Transverse colon (tissue), 4 donors: ENCODE data around the gene CORO2B. TPM values are rescaled to one million over a fixed set of nuclear protein-coding genes. Genes with fewer than 3 reads are reported as not detected.

Source experiments
- DNase-seq: peaks from one replicate; pipeline ENCODE4 v3.0.0-alpha.2; 2019
- H3K27ac ChIP-seq, 4 donors: fragments of 200-600 bp; sonication (generic); 2 replicates each; pipeline ENCODE4 v1.5.1; 2016 to 2018; ENCODE audit warnings: inconsistent platforms in 4 of 4
- H3K27me3 ChIP-seq: fragments of 200-600 bp; sonication (generic); 2 replicates; pipeline ENCODE4 v1.5.1; 2017; ENCODE audit warnings: inconsistent platforms
- H3K36me3 ChIP-seq, 4 donors: fragments of 200-600 bp; sonication (generic); 2 replicates each; pipeline ENCODE4 v1.5.1; 2017 to 2019; ENCODE audit warnings: inconsistent platforms in 4 of 4
- H3K4me1 ChIP-seq, 4 donors: fragments of 200-600 bp; sonication (generic); 2 replicates each; pipeline ENCODE4 v1.5.1; 2017 to 2020; ENCODE audit warnings: inconsistent platforms in 4 of 4
- H3K4me3 ChIP-seq, 4 donors: fragments of 200-600 bp; sonication (generic); 1 replicate in 1 of 4; 2 replicates in 3 of 4; pipeline versions ENCODE4 v1.5.1 to v1.6.1; 2017 to 2019; ENCODE audit warnings: inconsistent platforms in 4 of 4
- H3K9me3 ChIP-seq, 2 donors: fragments of 200-600 bp; sonication (generic); 2 replicates each; pipeline ENCODE4 v1.5.1; 2017 to 2019; ENCODE audit warnings: inconsistent platforms in 2 of 2
- CTCF ChIP-seq, 5 experiments: fragments of 200-600 bp in 3 of 5; fragments of 450-650 bp in 2 of 5; sonication (generic) in 3 of 5; IDR thresholded peaks; 1 replicate in 2 of 5; 2 replicates in 3 of 5; pipeline ENCODE4 v1.5.1; 2016 to 2017; ENCODE audit warnings: antibody characterized with exemption in 5 of 5, inconsistent platforms in 3 of 5, mild to moderate bottlenecking in 2 of 5, moderate library complexity in 1 of 5
- EP300 ChIP-seq: sonication (generic); formaldehyde crosslinking; IDR thresholded peaks from one replicate; pipeline ENCODE4 v1.6.1; 2017; ENCODE audit warnings: antibody characterized with exemption, low read depth
- POLR2A ChIP-seq: fragments of 450-650 bp; IDR thresholded peaks from one replicate; pipeline ENCODE4 v1.6.1; 2016; ENCODE audit warnings: antibody characterized with exemption, mild to moderate bottlenecking, moderate library complexity
- POLR2AphosphoS5 ChIP-seq, 3 donors: sonication (generic); formaldehyde crosslinking; IDR thresholded peaks; one replicate each; pipeline ENCODE4 v1.6.1; 2016; ENCODE audit warnings: antibody characterized with exemption in 3 of 3
- WGBS, 2 donors: methylation state at CpG; one replicate each; pipeline ENCODE4 v1.1.5; 2018; ENCODE audit warnings: low coverage in 1 of 2; 5-methylcytosine and 5-hydroxymethylcytosine counted together
- in situ Hi-C, 4 donors: fragments of 200-750 bp; cut with MboI; loops; one replicate each; pipeline versions ENCODE4 v1.15.0 to v1.15.1; 2017; ENCODE audit warnings: low sequenced_read_pairs in 3 of 4, low pct_ligation_motif_present in 1 of 4, low pct_unique_long_range_greater_than_20kb in 1 of 4
- intact Hi-C: fragments of 100-400 bp; cut with DNase I; formaldehyde crosslinking; loops from one replicate; pipeline ENCODE4 v1.15.1; 2023; ENCODE audit warnings: low total_unique reads
- total RNA-seq, 4 donors: library from RNA; depleted of rRNA; stranded (reverse); fragments of >200 nt; gene quantifications; one replicate each; pipeline ENCODE4 v1.1.0, GENCODE V29; 2016

CORO2B gene
- total RNA-seq, 4 donors from 2014 or later: 0.40 to 2.2 (median 2.0) TPM

- Histone ChIP-seq H3K27ac (peak overlapping the region in 1 of 4 donors; percentile 14), H3K9me3 (no peaks in the 10 kb centered on the region), H3K36me3 (no peaks in the 10 kb centered on the region), H3K4me3 (no peak overlapping the region), H3K4me1 (peaks cover 0 to 4% (median 0%) of the 10 kb centered on the region in 4 donors), H3K27me3 (peaks cover 2% of the 10 kb centered on the region)
- in situ Hi-C loops (no loop called here), intact Hi-C loops (no loop called here)
- no peak for DNase-seq
- WGBS, 2 donors: 50 to 63% methylated on average over 1 to 8 of the region's 8 CpGs
- TF ChIP-seq POLR2A (no peak), POLR2AphosphoS5 (IDR thresholded peaks at IDR 0.05) (no peak), EP300 (no peak), CTCF (IDR thresholded peaks at IDR 0.05) (no peak)
Observed at GRCh38 chr15:68586274-68586961, 7.6 kb downstream of the CORO2B start.

GRCh38 chr15:68587769-68588385 is 9.1 kb downstream of the CORO2B start:
- H3K36me3 ChIP-seq: no peaks in the 10 kb centered on the region

DNA sequence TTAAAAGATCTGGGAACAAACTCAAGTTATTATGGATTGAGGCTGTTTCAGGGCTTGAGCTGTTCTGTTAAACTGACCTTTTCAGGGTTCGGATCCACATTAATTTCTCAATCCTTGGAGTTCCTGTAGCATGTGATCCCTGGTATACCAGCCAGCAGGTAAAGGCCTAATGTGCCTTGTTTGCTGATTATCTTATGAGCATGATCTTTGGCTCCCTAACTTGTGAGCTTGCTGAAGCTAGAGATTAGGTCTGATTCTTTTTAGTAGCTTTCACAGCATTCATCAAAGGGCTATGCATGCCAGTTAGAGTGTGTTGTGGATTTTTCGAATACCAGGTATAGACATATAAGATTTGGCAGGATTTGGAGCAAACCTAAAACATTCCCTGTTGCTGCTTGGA is 10.3 kb downstream of the CORO2B start:
- Histone ChIP-seq H3K4me1 (peaks cover 0 to 4% (median 0%) of the 10 kb centered on the region in 4 donors), H3K36me3 (no peaks in the 10 kb centered on the region), H3K27ac (no peak overlapping the region), H3K4me3 (no peak overlapping the region), H3K27me3 (no peaks in the 10 kb centered on the region), H3K9me3 (no peaks in the 10 kb centered on the region)
- in situ Hi-C loops (no loop called here), intact Hi-C loops (no loop called here)
- 73 to 89% methylated on average over 1 to 2 of the region's 2 CpGs for WGBS, 2 donors
- TF ChIP-seq POLR2A (no peak), EP300 (no peak), CTCF (IDR thresholded peaks at IDR 0.05) (no peak), POLR2AphosphoS5 (IDR thresholded peaks at IDR 0.05) (no peak)
- no peak for DNase-seq

More at GRCh38 chr15:68587769-68588385, 9.1 kb downstream of the CORO2B start:
- Histone ChIP-seq H3K4me3 (no peak overlapping the region), H3K9me3 (no peaks in the 10 kb centered on the region), H3K27me3 (no peaks in the 10 kb centered on the region), H3K4me1 (peaks cover 0 to 4% (median 0%) of the 10 kb centered on the region in 4 donors), H3K27ac (no peak overlapping the region)
- 83% methylated on average over 4 of the region's 4 CpGs; no CpG with 5 or more reads in 1 of the 2 donors for WGBS, 2 donors
- DNase-seq: no peak
- in situ Hi-C loops (no loop called here), intact Hi-C loops (no loop called here)
- TF ChIP-seq EP300 (no peak), POLR2A (no peak), CTCF (IDR thresholded peaks at IDR 0.05) (no peak), POLR2AphosphoS5 (IDR thresholded peaks at IDR 0.05) (no peak)

DNA sequence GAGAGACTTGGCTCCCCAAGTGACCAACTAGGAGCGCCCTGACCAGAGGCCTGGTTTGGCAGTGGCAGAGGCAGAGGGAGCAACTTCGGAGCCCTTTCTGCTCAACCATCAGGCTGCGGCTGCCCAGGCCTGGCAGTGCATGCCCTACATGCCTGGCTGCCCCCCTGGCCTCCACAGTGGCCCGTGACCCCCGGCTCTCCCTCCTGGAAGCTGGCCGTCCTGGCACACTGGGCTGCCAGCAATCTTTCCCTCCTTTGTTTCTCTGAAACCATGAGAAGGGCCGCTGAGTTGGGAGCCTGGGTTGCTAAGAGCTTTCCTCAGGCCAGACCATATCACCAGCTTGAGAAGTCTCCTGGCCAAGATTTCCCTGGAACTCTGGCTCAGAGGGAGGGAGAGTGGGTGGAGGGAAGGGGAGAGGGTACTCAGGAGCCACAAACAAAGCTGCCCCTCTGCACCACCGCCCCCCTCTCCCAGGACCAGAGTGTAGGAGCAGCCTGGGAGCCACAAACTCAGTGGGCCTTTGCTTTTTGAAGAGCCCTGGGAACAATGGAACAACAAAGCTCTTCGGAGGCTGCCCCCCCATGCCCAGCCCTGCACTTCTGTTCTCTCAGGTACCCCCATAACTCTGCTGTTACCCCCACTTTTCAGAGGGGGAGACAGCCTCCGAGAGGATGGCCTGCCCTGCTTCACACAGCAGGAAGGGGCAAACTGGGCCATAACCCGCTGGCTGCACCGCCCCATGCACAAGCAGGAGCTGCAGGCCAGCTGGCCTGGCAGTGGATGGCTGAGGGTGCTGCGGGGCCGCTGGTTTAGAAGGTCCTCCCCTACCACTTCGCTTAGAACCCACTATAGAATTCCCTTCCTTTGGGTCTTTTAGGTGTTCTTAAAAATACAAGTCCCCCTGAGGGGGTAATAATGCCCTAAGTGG is 11.3 kb downstream of the CORO2B start:
- peaks cover 0 to 3% (median 0%) of the 10 kb centered on the region in 4 donors for H3K4me1 ChIP-seq
- intact Hi-C loops (no loop called here), in situ Hi-C loops (no loop called here)
- H3K4me3 ChIP-seq: no peak overlapping the region
- no peak for TF ChIP-seq POLR2A
- no peak for TF ChIP-seq POLR2AphosphoS5 (IDR thresholded peaks at IDR 0.05)
- TF ChIP-seq EP300: no peak
- no peak for TF ChIP-seq CTCF (IDR thresholded peaks at IDR 0.05)
- DNase-seq: no peak
- 86% methylated on average over 15 of the region's 15 CpGs; no CpG with 5 or more reads in 1 of the 2 donors for WGBS, 2 donors
- H3K27me3 ChIP-seq: no peaks in the 10 kb centered on the region
- H3K36me3 ChIP-seq: no peaks in the 10 kb centered on the region
- no peaks in the 10 kb centered on the region for H3K9me3 ChIP-seq
- peak overlapping the region in 1 of 4 donors; percentile 12 for H3K27ac ChIP-seq
